ENCODE measurements around the gene CHD3.

- no peak for TF ChIP-seq CTCF (IDR thresholded peaks at IDR 0.05)
- TF ChIP-seq POLR2A (IDR thresholded peaks at IDR 0.05), result no peak
These were observed 39.3 kb upstream of the CHD3 start for GRCh38 chr17:7849130-7849750.
